DOHH2 (cell line): ENCODE data around the gene FARSA.

Experiments
- CTCF ChIP-seq: fragments of 200-600 bp; sonication (generic); IDR thresholded peaks from one replicate; pipeline ENCODE4 v1.5.1; 2014; ENCODE audit warnings: antibody characterized with exemption, mild to moderate bottlenecking, low read depth, low read length; ENCODE audit not compliant: poor library complexity, severe bottlenecking
- EZH2phosphoT487 ChIP-seq: fragments of 200-600 bp; sonication (generic); IDR thresholded peaks from 2 replicates; pipeline ENCODE4 v1.6.1; 2017; ENCODE audit warnings: borderline replicate concordance, mild to moderate bottlenecking, antibody characterized with exemption, low read length, moderate library complexity, mixed read lengths

- no peak for TF ChIP-seq CTCF
- no peak for TF ChIP-seq EZH2phosphoT487
Observed at GRCh38 chr19:12945479-12946091, 12.1 kb upstream of the FARSA start, which contains the start of gene RAD23A.
